Brain pericyte (primary cell): ENCODE measurements around the gene CDK5RAP3.
"Not testable (repeated sequence)": the region's sequence is repeated elsewhere in the genome, so short reads cannot be mapped to it uniquely, and the experiment has no call there.

Experiments used
- DNase-seq: peaks from one replicate; pipeline ENCODE4 v3.0.0-alpha.2; 2012; ENCODE audit warnings: low read depth, low spot score

CDK5RAP3 gene

GRCh38 chr17:47975189-47975822 lies 4.4 kb downstream of the CDK5RAP3 start:
- no peak for DNase-seq

- DNase-seq: no peak
Observed at GRCh38 chr17:47975823-47976205, 4.9 kb downstream of the CDK5RAP3 start.

- DNase-seq: no peak
Observed at GRCh38 chr17:47978324-47978723, 7.4 kb downstream of the CDK5RAP3 start.

GRCh38 chr17:47980541-47980940 lies 9.6 kb downstream of the CDK5RAP3 start:
- DNase-seq: no peak

GRCh38 chr17:47981462-47981861 lies 10.5 kb downstream of the CDK5RAP3 start:
- no peak for DNase-seq

GRCh38 chr17:47982091-47982617 lies 11.2 kb downstream of the CDK5RAP3 start:
- no peak for DNase-seq

GRCh38 chr17:47982645-47983390 lies 11.9 kb downstream of the CDK5RAP3 start:
- no peak for DNase-seq

GRCh38 chr17:47983492-47984223 lies 12.7 kb downstream of the CDK5RAP3 start:
- DNase-seq: no peak

- DNase-seq: no peak
Observed at GRCh38 chr17:47986520-47986919, 15.6 kb downstream of the CDK5RAP3 start.

GRCh38 chr17:47987240-47987835 lies 16.4 kb downstream of the CDK5RAP3 start:
- no peak for DNase-seq

GRCh38 chr17:47988445-47988844 lies 17.5 kb downstream of the CDK5RAP3 start:
- DNase-seq: not testable (repeated sequence)

- no peak for DNase-seq
Observed at GRCh38 chr17:47989159-47989558, 18.2 kb downstream of the CDK5RAP3 start.

GRCh38 chr17:47989700-47990099 lies 18.8 kb downstream of the CDK5RAP3 start:
- no peak for DNase-seq

GRCh38 chr17:47990962-47991731 lies 20.2 kb downstream of the CDK5RAP3 start:
- DNase-seq: no peak

- DNase-seq: no peak
Observed at GRCh38 chr17:47992216-47992615, 21.3 kb downstream of the CDK5RAP3 start.

- no peak for DNase-seq
Observed at GRCh38 chr17:47993031-47993564, 22.2 kb downstream of the CDK5RAP3 start.

- DNase-seq: no peak
Observed at GRCh38 chr17:47993964-47994363, 23.1 kb downstream of the CDK5RAP3 start.

GRCh38 chr17:47994724-47995123 lies 23.8 kb downstream of the CDK5RAP3 start:
- DNase-seq: no peak

- no peak for DNase-seq
Observed at GRCh38 chr17:47995241-47995935, 24.5 kb downstream of the CDK5RAP3 start.

GRCh38 chr17:47996201-47996600 lies 25.3 kb downstream of the CDK5RAP3 start:
- DNase-seq: no peak
